HCT116 (cell line): Measurements from ENCODE around the gene CAMK2N2. TPM values are rescaled to one million over a fixed set of nuclear protein-coding genes. Genes with fewer than 3 reads are reported as not detected.

ENCODE experiments used
- ATAC-seq: fragments of 200-7000 bp; cut with Tn5 transposase; 2 replicates; pipeline ENCODE4 v1.9.1; 2020; ENCODE audit warnings: mild to moderate bottlenecking, moderate library complexity
- BruUV-seq: library from RNA; stranded (reverse); fragments of 400-500 nt; replicated peaks from 2 replicates; lab custom pipeline; 2021; lab: Mats Ljungman, UMichigan
- CTCF ChIA-PET: fragments of 300-600 bp; sonication (Branson Sonifier 250); formaldehyde crosslinking; loops from one replicate; lab custom pipeline; 2021; ENCODE audit warnings: antibody characterized with exemption; lab: Charles Lee
- POLR2A ChIA-PET: fragments of 300-600, 350-600 bp; sonication (Branson Sonifier 250); formaldehyde crosslinking; loops from one replicate; lab custom pipeline; 2021; ENCODE audit warnings: antibody characterized with exemption; lab: Charles Lee
- RAD21 ChIA-PET, 2 experiments: fragments of 300-600 bp; sonication (Branson Sonifier 250); formaldehyde crosslinking; loops; one replicate each; lab custom pipeline; 2023; ENCODE audit warnings: low total read pairs in 2 of 2; ENCODE audit not compliant: uncharacterized antibody in 2 of 2, unreplicated experiment in 2 of 2, low non-redundant PET in 1 of 2; lab: Charles Lee
- DNase-seq: peaks from one replicate; pipeline ENCODE4 v3.0.0-alpha.2; 2010; ENCODE audit warnings: low read depth, low spot score
- H2AFZ ChIP-seq: fragments of 200-600 bp; shearing (Covaris generic), sonication (generic); 2 replicates; pipeline ENCODE4 v1.6.1; 2017; ENCODE audit warnings: low read depth, mixed run types, mixed read lengths, antibody characterized with exemption, low read length; ENCODE audit not compliant: poor library complexity, severe bottlenecking
- H3K27ac ChIP-seq: 2 replicates; pipeline ENCODE4 v1.5.1; 2012; ENCODE audit warnings: low read depth, low read length
- H3K27me3 ChIP-seq: fragments of 200-600 bp; sonication (generic); 2 replicates; pipeline ENCODE4 v1.6.1; 2016; ENCODE audit warnings: mixed run types, low read length, mixed read lengths; ENCODE audit not compliant: insufficient read depth
- H3K36me3 ChIP-seq, 2 experiments: fragments of 200-500 bp in 1 of 2; fragments of 200-600 bp in 1 of 2; sonication (Bioruptor generic) in 1 of 2; sonication (generic) in 1 of 2; 2 replicates each; pipeline versions ENCODE4 v1.5.1 to v1.6.1; 2014 to 2016; ENCODE audit warnings: low read length in 2 of 2, inconsistent platforms in 1 of 2, mixed read lengths in 1 of 2, mixed run types in 1 of 2; ENCODE audit not compliant: insufficient read depth in 2 of 2, control insufficient read depth in 1 of 2
- H3K4me1 ChIP-seq, 2 experiments: fragments of 200-600 bp in 1 of 2; sonication (generic) in 1 of 2; 2 replicates each; pipeline versions ENCODE4 v1.5.1 to v1.6.1; 2012 to 2017; ENCODE audit warnings: low read length in 2 of 2, inconsistent platforms in 1 of 2, mild to moderate bottlenecking in 1 of 2, mixed read lengths in 1 of 2, mixed run types in 1 of 2, moderate library complexity in 1 of 2; ENCODE audit not compliant: insufficient read depth in 2 of 2, control insufficient read depth in 1 of 2
- H3K4me2 ChIP-seq: fragments of 200-600 bp; sonication (generic); 2 replicates; pipeline ENCODE4 v1.6.1; 2017; ENCODE audit warnings: mixed run types, low read length, mixed read lengths
- H3K4me3 ChIP-seq, 2 experiments: fragments of 200-600 bp in 1 of 2; sonication (generic) in 1 of 2; replicated peaks in 1 of 2; 2 replicates each; pipeline ENCODE4 v1.5.1; 2011 to 2016; ENCODE audit warnings: low read length in 2 of 2, control low read depth in 1 of 2, low read depth in 1 of 2, mild to moderate bottlenecking in 1 of 2, mixed read lengths in 1 of 2, mixed run types in 1 of 2
- H3K79me2 ChIP-seq: fragments of 200-600 bp; sonication (generic); 2 replicates; pipeline ENCODE4 v1.6.1; 2017; ENCODE audit warnings: mild to moderate bottlenecking, mixed run types, low read length, moderate library complexity, mixed read lengths; ENCODE audit not compliant: insufficient read depth
- H3K9ac ChIP-seq: fragments of 200-600 bp; sonication (generic); 2 replicates; pipeline ENCODE4 v1.6.1; 2016; ENCODE audit warnings: low read length, mixed read lengths
- H3K9me2 ChIP-seq: fragments of 200-600 bp; sonication (generic), shearing (Covaris generic); 2 replicates; pipeline ENCODE4 v1.6.1; 2017; ENCODE audit warnings: mixed run types, mild to moderate bottlenecking, moderate library complexity; ENCODE audit not compliant: insufficient read depth
- H3K9me3 ChIP-seq, 2 experiments: fragments of 200-500 bp in 1 of 2; fragments of 200-600 bp in 1 of 2; sonication (Bioruptor generic) in 1 of 2; sonication (generic) in 1 of 2; 2 replicates each; pipeline ENCODE4 v1.6.1; 2014 to 2017; ENCODE audit warnings: low read length in 2 of 2, mixed read lengths in 2 of 2, inconsistent platforms in 1 of 2, low read depth in 1 of 2, mild to moderate bottlenecking in 1 of 2, mixed run types in 1 of 2, moderate library complexity in 1 of 2; ENCODE audit not compliant: control insufficient read depth in 1 of 2, insufficient read depth in 1 of 2
- H4K20me1 ChIP-seq: fragments of 200-600 bp; sonication (generic), shearing (Covaris generic); 2 replicates; pipeline ENCODE4 v1.6.1; 2017; ENCODE audit warnings: mixed run types, mild to moderate bottlenecking, moderate library complexity; ENCODE audit not compliant: insufficient read depth
- CEBPB ChIP-seq: IDR thresholded peaks from 2 replicates; pipeline ENCODE4 v1.6.1; 2012; ENCODE audit warnings: low read depth
- EGR1 ChIP-seq: IDR thresholded peaks from 2 replicates; pipeline ENCODE4 v1.6.1; 2012; ENCODE audit warnings: low read depth
- EZH2 ChIP-seq: fragments of 200-600 bp; sonication (generic); IDR thresholded peaks from 2 replicates; pipeline ENCODE4 v1.6.1; 2017; ENCODE audit warnings: antibody characterized with exemption, mixed run types
- POLR2A ChIP-seq: IDR thresholded peaks from 2 replicates; pipeline ENCODE4 v1.7.0; 2011; ENCODE audit warnings: borderline replicate concordance; ENCODE audit not compliant: insufficient read depth, insufficient read length; ENCODE audit errors: extremely low read depth
- RAD21 ChIP-seq: IDR thresholded peaks from 2 replicates; pipeline ENCODE4 v1.6.1; 2012; ENCODE audit warnings: low read depth, mild to moderate bottlenecking
- SIN3A ChIP-seq: IDR thresholded peaks from 2 replicates; pipeline ENCODE4 v1.6.1; 2012; ENCODE audit warnings: low read depth
- SP1 ChIP-seq: IDR thresholded peaks from 2 replicates; pipeline ENCODE4 v1.6.1; 2012; ENCODE audit warnings: low read depth
- TCF7L2 ChIP-seq: IDR thresholded peaks from 2 replicates; pipeline ENCODE4 v1.7.0; 2011; ENCODE audit warnings: borderline replicate concordance, inconsistent platforms; ENCODE audit not compliant: insufficient read depth, insufficient read length; ENCODE audit errors: extremely low read depth
- intact Hi-C: fragments of 100-400 bp; cut with micrococcal nuclease; formaldehyde crosslinking; loops from 2 replicates; pipeline ENCODE4 v1.10.0; 2022
- total RNA-seq: library from RNA; stranded (reverse); gene quantifications from one replicate; pipeline ENCODE4 v1.2.1, GENCODE V29; 2021; ENCODE audit not compliant: unreplicated experiment
- TF ChIP-seq, protein P1 (sequence below), 3 experiments: fragments of 200-600 bp in 1 of 3; sonication (generic) in 1 of 3; IDR thresholded peaks in 2 of 3; conservative IDR thresholded peaks in 1 of 3; 2 replicates each; pipeline ENCODE4 v1.5.1; 2012 to 2017; ENCODE audit warnings: low read depth in 2 of 3, low read length in 2 of 3, antibody characterized with exemption in 1 of 3, borderline replicate concordance in 1 of 3, control low read depth in 1 of 3, mild to moderate bottlenecking in 1 of 3, mixed read lengths in 1 of 3, mixed run types in 1 of 3, moderate library complexity in 1 of 3; ENCODE audit not compliant: insufficient read depth in 1 of 3

CAMK2N2 gene
- total RNA-seq, 1 experiment from 2014 or later: 5.1 TPM

DNA sequence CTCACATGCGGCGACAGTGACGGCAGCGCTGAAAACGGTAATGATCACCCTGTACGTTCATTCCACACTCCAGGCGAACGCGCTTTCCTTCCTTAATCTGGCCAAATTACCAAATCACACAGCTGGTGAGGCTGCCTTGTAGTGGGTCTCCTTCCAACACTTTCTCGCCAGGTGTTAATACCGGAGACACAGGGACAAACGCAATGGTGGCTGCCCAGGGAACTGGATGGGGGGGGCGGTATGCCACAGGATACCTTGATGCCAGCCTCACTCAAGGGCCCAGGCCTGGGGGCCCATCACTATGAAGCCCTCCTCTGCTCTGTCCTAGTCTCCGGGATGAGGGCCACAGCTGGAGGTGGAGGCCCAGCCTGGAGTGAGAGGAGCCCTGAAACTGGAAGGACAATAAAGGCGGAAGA lies 1.4 kb upstream of the CAMK2N2 start:
- Histone ChIP-seq H3K9me3 (no peaks in the 10 kb centered on the region), H3K9me2 (no peaks in the 10 kb centered on the region), H3K27ac (no peak overlapping the region), H3K4me1 (peaks cover 3 to 24% of the 10 kb centered on the region in 2 experiments; a peak in 3 of 4 replicates), H2AFZ (no peak overlapping the region), H4K20me1 (no peaks in the 10 kb centered on the region), H3K4me2 (peak overlapping the region; percentile 92; the same call in 1 of the 2 replicates), H3K79me2 (no peaks in the 10 kb centered on the region), H3K4me3 (no peak overlapping the region), H3K9ac (no peak overlapping the region), H3K27me3 (no peaks in the 10 kb centered on the region), H3K36me3 (no peaks in the 10 kb centered on the region; a peak in 1 of 4 replicates)
- BruUV-seq: no TSS peak
- intact Hi-C loops: no loop called here
- no peak for TF ChIP-seq SIN3A
- TF ChIP-seq, protein P1, sequence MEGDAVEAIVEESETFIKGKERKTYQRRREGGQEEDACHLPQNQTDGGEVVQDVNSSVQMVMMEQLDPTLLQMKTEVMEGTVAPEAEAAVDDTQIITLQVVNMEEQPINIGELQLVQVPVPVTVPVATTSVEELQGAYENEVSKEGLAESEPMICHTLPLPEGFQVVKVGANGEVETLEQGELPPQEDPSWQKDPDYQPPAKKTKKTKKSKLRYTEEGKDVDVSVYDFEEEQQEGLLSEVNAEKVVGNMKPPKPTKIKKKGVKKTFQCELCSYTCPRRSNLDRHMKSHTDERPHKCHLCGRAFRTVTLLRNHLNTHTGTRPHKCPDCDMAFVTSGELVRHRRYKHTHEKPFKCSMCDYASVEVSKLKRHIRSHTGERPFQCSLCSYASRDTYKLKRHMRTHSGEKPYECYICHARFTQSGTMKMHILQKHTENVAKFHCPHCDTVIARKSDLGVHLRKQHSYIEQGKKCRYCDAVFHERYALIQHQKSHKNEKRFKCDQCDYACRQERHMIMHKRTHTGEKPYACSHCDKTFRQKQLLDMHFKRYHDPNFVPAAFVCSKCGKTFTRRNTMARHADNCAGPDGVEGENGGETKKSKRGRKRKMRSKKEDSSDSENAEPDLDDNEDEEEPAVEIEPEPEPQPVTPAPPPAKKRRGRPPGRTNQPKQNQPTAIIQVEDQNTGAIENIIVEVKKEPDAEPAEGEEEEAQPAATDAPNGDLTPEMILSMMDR (IDR thresholded peaks at IDR 0.05 in 2 of 3, conservative IDR thresholded peaks at IDR 0.05 in 1 of 3; ENCODE audit: borderline replicate concordance in 1 of 3, insufficient read depth in 1 of 3, low read depth in 2 of 3, low read length in 2 of 3): no peak
- TF ChIP-seq RAD21: no peak
- TF ChIP-seq EZH2: no peak
- TF ChIP-seq TCF7L2: no peak
- no peak for TF ChIP-seq SP1
- no peak for TF ChIP-seq CEBPB
- TF ChIP-seq EGR1: no peak
- TF ChIP-seq POLR2A: no peak
- POLR2A ChIA-PET: no interaction called here
- CTCF ChIA-PET: interaction anchor here (0.7 kb wide), 1 partner anchor 33 kb away, joined by 3 read pairs; the partner anchor contains the start of gene VWA5B2
- no peak for DNase-seq
- RAD21 ChIA-PET: no interaction called here
- ATAC-seq: no peak
